ENCODE results near the gene ADAMTS1.

ADAMTS1 gene

GRCh38 chr21:26788790-26789189 lies 56.4 kb downstream of the ADAMTS1 start:
- Histone ChIP-seq H2AK5ac (ENCODE audit: low read depth, low read length) (no peak overlapping the region), H2BK12ac (ENCODE audit: low read length) (no peak overlapping the region), H3K14ac (ENCODE audit: low read length) (no peak overlapping the region), H3K18ac (ENCODE audit: low read length) (no peak overlapping the region), H3K79me1 (ENCODE audit: low read depth, low read length) (no peaks in the 10 kb centered on the region), H2BK15ac (ENCODE audit: low read length) (no peak overlapping the region), H3K36me3 (replicated peaks in 1 of 2; ENCODE audit: control insufficient read depth in 2 of 2, insufficient read depth in 2 of 2, low read length in 2 of 2) (no peaks in the 10 kb centered on the region), H3K4me1 (ENCODE audit: control insufficient read depth in 2 of 2, insufficient read depth in 1 of 2, low read depth in 1 of 2, low read length in 2 of 2) (no peaks in the 10 kb centered on the region), H3K27ac (replicated peaks; ENCODE audit: low read length) (no peak overlapping the region), H2BK5ac (ENCODE audit: low read length) (no peak overlapping the region), H3K23ac (ENCODE audit: low read depth, low read length, poor library complexity) (no peak overlapping the region), H2AFZ (ENCODE audit: low read length) (no peak overlapping the region), H3K27me3 (ENCODE audit: control insufficient read depth in 3 of 3, insufficient read depth in 3 of 3, low read depth in 1 of 3, low read length in 3 of 3) (no peaks in the 10 kb centered on the region), H3K4me3 (ENCODE audit: low read length in 2 of 2) (no peak overlapping the region), H3K9me3 (replicated peaks in 1 of 2; ENCODE audit: control insufficient read depth in 2 of 2, insufficient read depth in 1 of 2, low read depth in 1 of 2, low read length in 2 of 2) (no peaks in the 10 kb centered on the region), H3K9ac (ENCODE audit: low read depth, low read length, poor library complexity) (no peak overlapping the region), H3K4me2 (ENCODE audit: insufficient read depth, low read length, poor library complexity, severe bottlenecking) (no peak overlapping the region), H4K8ac (ENCODE audit: low read depth, low read length) (no peak overlapping the region), H3K4ac (ENCODE audit: low read length) (no peak overlapping the region), H2BK120ac (ENCODE audit: low read depth, low read length) (no peak overlapping the region), H4K91ac (ENCODE audit: low read depth, low read length, poor library complexity) (no peak overlapping the region)
- WGBS, 2 donors (ENCODE audit: extremely low coverage in 2 of 2, insufficient read length in 2 of 2, insufficient replicate concordance in 1 of 2) = no CpG with 5 or more reads among the region's 8 CpGs
- DNase-seq (ENCODE audit: low spot score) = no peak

Data from neuronal stem cell (in vitro differentiated cells).